D721Med (cell line): ENCODE measurements around the gene ADCY5.

Source experiments
- DNase-seq: peaks from one replicate; pipeline ENCODE4 v3.0.0; 2011; ENCODE audit warnings: low spot score; ENCODE audit not compliant: insufficient read length
- FAIRE-seq: peaks from 2 replicates; lab custom pipeline; 2011; peaks lifted over from hg19 to GRCh38; lab: Jason Lieb, UNC
- CTCF ChIP-seq: IDR thresholded peaks from 2 replicates; pipeline ENCODE4 v1.5.1; 2012; ENCODE audit warnings: mild to moderate bottlenecking, control low read depth; ENCODE audit not compliant: insufficient read depth; ENCODE audit errors: missing control alignments

The ADCY5 gene

GRCh38 chr3:123347205-123347604 lies 101.7 kb downstream of the ADCY5 start:
- TF ChIP-seq CTCF, result no peak
- FAIRE-seq (no peak), DNase-seq (no peak)

DNA sequence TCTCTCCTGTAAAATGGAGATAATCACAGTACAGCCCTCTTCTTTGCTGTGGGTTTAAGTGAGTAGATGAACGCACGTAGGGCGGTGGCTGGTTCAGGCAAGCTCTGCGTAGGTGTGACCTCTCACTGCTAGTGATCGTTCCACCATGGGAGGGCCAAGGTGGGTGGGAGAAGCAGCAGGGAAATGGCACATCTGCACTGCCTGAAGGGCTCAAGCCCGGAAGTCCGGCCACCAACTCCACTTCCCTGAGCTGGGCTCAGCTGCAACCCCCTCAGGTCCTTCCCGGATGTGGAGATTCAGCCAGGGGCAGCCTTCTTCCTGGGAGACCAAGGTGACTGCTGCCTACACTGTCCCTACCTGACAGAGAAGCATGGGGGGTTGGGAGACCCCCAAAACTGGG lies 102.9 kb downstream of the ADCY5 start:
- no peak for TF ChIP-seq CTCF
- DNase-seq, result no peak
- no peak for FAIRE-seq

DNA sequence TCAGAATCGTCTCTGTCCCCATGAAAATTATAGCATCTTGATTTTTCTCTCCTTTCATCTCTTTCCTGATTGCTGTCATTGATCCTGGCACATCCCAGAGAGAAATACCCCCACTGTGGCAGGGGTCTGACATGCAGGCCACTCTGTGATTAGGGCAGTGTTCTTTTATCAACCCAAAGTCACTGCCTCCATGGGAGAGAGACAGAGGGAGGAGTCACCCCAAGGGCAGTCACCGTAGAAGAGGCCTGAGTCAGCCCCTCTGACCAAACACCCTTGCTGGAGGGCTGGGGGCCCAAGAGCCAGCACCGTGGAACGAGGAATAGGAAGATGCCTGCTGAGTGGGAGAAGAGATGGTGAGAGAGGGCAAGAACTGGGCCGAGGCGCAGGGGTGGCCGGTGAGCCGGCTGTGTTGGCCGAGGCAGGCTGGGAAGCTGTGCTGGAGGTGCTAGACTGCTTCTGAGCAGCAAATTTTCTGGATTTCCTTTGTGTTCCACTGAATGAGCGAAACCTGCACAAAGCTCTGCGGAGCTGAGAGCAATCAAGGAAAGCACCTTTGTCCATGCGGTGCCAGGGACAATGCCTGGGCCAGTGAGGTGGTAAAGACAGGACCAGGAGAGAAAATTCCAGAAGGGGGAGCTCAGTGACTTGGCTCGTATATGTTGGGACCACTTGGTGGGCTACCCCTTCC lies 103.8 kb downstream of the ADCY5 start:
- no peak for TF ChIP-seq CTCF
- DNase-seq, result no peak
- FAIRE-seq, result no peak

DNA sequence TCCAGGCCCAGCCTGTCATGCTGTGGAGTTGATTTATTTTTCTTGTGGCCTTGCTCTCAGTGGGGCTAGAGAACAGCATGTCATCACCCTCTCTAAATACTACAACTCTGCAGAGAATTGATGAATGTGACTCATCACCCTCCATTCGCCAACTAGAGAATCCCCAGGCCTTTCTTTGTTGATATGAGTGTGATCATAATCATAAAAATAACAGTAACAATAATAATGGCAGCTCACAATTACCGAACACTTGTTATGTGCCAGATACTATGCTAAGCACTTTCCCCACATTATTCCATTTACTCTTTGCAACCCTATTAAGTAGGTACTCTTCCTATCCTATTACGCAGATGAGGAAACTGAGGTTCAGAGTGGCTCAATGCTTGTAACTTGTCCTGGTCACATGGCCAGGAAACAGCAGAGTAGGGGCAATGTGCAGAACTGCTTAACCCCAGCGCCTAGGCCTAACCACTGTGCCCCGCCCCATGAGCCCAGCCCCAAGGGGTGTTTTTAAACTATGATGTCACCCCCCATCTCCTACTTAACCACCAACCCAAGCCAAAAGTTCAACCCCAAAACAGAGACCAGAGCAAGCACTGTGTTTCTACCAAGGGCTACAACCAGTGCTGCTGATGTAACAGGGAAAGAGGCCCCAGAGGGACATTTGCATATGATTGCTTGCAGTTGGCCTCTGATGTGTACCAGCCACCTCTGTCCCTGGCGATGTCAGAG lies 104.5 kb downstream of the ADCY5 start:
- FAIRE-seq (no peak), DNase-seq (no peak)
- no peak for TF ChIP-seq CTCF

GRCh38 chr3:123343296-123344174 lies 105.4 kb downstream of the ADCY5 start:
- DNase-seq, result no peak
- no peak for FAIRE-seq
- TF ChIP-seq CTCF, result no peak

DNA sequence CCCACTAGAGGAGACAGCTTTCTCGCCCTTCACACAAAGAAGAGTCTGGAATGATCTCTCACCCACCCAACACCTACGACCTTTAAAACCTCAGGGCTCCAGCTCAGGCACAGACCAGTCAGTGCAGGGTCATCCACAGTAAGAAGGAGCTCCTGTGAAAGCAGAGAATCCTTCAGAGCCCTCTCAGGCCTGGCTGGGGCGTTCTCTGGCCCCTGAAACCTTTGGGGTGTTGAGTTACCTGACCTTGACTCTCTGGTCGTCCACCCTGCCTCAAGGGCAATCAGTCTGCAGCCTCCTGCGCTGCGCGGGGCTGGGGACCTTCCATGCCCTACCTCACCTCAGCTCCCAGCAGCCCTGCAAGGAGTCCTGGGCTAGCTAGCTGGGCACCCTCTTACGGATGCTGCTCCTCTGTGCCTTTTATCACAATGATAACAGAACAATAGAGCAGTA lies 106.2 kb downstream of the ADCY5 start:
- FAIRE-seq (no peak), DNase-seq (no peak)
- no peak for TF ChIP-seq CTCF
